ENCODE measurements around the gene NKX2-2.

Gene NKX2-2

DNA sequence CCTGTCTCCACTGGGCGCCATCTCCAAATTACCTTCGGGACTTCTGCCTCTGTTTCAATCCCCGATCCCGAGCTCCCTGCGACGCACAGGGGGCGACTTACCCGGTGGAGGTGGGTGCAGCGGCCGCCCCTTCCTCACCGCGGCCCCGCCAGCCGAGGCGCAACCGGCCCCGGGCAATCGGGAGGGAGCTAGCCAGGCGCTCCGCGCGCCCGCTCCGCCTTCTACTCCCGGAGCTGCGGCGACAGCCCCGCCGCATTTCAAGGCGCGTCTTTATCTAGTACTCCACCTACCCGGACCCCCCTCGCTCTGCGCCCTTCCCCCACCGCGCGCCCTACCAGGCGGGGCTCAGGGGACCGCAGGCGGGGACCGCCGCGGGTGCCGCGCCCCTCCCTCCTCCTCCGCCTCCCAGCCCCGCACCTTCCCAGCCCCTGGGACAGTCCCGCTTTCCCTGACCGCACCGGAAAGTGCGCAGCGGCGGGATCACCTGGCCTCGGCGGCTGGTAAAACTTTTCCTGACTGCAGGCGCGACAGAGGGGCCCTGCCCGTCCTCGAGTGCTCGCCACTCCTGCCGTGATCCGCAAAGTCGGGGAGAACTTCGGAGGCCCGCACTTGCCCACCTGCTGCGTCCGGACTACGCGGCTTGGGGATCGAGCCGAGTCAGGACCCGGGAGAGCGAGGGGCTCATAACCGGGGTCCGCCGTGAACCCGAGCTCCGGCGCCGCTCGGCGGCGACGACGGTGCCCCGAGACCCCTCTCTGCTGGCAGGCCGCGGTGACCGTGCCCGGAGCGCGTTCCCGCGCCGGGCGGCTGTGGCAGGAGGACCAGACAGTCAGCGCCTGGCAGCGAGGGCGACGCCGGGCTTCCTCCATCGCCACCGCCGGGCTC is 8.0 kb upstream of the NKX2-2 start:
- DNase-seq: peak; percentile 64

DNA sequence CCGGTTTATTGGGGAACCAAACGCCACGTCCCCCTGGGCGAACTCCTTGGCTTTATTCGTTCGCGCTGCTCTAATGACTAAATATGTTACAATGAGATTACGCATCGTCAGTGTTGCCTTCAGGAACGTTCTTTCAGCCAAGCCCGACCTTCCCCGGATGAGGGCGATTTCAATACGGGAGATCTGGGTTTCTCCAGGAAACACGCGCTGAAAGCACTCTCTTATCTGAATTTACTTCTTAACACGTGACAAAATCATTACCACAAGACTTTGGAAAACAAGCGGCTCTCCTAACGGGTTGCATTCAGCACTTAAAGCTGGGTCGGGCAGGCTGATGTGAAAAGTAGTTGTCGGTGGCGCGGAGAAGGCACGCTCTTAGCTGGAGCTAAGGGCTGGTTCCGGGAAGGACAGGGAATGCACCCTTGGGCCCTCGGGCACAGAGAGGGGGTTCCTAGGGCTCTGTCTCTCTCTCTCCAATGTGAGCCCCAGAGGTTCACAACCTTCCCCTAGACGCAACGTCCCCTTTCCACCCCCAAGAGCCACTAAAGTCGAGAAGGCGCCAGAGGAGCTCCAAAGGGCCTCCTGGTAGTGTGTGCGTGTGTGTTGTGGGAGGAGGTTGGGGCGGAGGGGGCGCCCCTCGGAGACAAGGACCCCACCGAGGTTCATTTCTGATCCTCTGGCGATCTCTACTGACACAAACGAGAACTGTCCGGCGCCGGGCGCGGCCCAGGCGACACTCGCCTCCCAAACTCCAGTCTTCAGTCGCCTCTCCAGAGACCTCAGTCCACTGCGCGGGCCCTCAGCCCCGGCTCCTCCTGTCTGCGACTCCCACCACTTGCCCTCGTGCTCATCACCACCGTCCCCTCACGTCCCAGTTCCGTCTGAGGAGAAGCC is 7.1 kb upstream of the NKX2-2 start:
- DNase-seq: peak; percentile 48

DNA sequence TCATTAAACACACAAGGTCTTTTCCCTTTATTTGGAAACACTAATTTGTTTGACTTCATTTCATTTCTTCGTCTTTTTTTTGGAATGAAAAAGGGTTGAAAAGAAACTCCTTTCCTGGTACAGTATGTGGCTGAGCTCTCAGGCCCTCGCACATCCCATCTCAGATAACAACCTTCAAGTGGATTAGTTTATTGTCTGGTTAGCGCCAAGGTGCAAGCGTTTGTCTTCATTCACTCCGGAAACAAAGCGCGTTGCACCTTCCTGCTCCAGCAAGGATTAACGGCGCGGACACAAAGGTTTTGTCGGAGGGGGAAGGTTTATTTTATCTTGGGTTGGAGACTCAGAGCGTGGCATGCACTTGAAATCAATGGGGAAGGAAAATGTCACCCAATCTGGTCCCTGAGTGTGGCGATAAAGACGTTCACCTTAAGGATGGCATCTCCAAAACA is 5.3 kb upstream of the NKX2-2 start:
- no peak for DNase-seq

DNA sequence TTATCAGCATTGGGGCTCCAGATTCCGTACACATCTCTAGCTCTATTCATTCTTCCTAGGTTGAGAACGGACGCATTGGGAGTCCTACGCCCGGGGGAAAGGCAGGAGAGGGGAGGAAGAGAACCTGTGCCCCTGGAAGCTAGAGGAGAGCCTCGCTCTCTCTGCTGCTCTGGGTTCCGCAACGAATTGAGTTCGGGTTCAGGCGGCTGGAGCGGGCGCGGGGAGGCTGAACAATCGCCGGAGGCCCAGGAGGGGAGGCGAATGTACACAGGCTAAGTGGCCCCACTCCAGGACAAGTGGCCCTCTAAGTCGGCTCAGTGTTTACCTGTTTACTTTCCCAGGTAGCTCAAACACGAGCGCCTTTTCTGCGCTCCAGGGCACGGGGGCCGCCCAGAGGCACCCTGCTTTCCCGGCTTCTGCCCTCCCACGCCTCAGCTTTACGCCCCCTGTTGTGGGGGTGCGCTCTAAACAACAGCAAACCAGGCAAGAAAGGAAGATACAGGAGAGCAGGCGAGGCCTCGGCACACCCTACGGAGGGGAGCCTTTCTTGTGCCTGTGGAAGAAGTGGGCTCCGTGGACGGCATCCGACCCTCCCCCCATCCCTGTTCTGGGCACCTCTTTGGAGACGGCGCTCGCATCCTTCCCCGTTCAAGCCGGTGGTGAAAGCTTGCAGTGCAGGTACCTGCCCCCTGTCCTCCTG is 4.6 kb upstream of the NKX2-2 start:
- peak; percentile 17 for DNase-seq

DNA sequence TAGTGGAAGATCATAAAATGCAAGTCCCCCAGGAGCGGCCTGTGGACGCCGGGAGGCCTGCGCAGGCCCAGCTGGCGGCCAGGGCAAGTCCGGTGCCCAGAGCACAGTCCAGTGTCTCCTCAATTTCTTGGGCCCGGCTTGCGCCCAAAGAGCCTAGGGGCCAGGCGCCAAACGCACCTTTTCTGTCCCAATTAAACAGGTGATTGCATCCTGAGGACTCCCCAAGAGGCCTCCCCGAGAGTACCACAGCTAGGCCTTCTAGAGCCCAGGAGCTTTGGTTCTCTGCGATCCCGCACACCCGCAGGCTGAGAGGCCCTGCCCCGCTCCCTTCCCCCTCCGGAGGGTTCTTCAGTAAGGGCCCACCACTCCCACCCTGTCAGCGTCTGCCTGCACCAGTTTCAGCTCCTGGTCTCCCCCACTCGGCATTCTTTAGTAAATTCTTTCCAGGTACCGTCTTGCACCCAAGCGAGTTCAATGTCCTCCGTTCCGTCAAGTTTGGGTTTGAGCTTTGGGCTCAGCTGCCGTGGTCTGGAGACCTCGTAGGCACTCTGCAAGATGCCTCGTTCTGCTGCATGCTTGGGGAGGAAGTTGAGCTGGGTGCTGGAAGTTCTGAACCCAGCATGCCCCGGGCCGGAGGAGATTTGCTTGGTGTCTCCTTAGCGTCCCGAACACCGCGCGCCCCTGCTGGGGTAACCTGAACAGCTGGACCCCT is 3.9 kb upstream of the NKX2-2 start:
- DNase-seq: peak; percentile 3

DNA sequence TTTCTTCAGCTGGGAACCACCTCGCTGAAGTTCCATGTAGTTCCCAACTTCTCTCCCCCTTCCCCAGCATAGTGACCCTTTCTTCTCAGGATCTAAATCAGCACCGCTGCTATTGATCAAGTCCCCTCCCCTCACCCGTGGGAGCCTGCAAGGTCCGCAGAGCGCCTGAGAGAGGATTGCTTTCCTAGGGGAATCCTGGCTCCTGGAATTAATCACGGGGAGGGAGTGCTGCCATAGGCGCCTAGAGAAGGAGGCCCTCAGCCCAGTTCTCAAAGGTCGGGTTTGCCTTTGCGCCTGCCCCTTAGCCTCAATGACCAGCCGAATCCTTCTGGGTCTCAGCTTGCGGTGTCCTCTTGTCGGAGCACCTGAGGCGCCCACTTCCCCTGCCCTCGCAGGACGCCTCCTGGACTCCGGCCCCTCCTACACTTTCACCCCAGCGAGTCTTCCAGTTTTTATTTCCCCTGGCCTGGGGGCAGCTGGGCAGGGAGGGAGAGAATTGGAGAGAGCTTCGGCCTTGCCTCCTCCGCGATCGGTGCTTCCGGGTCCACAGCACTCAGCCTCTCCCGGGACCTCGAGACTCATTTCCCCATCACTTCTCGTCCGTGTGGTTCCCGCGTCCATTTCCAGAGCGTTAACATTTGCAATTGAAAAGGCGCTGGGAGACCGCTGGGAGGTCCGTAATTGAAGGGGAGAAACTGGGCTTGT is 3.1 kb upstream of the NKX2-2 start:
- DNase-seq: peak; percentile 37

DNA sequence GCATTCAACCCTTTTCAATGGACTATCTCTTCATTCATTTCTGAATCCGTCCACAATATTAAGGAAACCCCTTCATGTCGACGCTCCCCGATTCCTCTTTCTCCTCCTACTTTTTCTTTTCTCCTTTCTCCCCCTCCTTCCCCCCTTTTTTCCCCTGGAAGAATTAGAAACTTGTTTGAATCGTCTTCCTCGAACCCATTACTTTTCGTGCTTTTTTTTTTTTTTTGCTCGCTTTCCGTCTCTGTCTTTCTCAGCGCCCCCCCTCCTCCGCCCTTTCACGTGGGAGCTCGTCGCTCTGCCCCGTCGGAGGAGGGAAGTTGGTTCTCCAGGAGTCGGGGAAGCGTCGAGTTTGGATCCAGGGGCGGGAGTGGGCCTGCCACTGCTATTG is 2.3 kb upstream of the NKX2-2 start:
- DNase-seq: no peak

DNA sequence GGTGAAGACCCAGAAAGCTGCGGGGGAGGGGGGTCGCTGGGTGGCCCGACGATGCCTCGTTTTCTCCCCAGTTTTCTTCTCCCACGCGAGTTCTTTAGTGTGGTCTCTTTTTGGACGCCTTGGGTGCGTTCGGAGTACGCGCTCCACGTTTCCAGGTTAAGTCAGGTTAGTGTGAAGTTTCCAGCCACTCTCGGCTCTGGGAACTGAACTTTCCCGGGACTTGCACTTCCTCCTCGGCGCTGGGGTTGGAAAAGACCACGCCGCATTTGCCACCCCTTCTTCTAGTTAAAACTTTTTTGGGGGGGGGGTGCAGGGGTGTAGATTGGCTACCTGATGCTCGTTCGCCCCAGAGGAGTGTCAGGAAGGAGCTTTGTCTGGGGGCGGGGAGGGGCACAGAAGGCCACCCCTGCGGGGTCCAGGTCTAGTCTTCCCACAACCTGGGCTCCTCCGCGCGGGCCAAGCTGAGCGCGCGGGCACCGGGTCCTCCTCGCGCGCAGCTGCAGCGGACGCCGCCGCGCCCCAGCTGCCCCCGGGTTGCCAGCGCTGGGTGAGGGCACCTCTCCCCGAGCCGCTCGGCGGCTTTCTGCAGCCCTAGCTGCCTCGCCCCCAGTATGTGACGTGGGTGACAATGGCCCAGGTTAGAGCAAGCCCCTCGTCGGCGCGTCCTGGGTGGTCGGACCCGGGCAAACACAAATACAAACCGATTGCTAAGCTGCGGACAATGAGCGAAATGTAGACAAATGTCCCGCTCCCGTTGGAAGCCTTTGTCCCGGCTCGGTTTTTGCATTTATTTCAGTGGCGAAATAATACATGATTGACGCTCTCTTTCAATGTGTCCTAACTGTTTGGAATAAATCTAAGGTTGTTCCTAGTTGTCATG is 1.7 kb upstream of the NKX2-2 start:
- DNase-seq: peak; percentile 41

DNA sequence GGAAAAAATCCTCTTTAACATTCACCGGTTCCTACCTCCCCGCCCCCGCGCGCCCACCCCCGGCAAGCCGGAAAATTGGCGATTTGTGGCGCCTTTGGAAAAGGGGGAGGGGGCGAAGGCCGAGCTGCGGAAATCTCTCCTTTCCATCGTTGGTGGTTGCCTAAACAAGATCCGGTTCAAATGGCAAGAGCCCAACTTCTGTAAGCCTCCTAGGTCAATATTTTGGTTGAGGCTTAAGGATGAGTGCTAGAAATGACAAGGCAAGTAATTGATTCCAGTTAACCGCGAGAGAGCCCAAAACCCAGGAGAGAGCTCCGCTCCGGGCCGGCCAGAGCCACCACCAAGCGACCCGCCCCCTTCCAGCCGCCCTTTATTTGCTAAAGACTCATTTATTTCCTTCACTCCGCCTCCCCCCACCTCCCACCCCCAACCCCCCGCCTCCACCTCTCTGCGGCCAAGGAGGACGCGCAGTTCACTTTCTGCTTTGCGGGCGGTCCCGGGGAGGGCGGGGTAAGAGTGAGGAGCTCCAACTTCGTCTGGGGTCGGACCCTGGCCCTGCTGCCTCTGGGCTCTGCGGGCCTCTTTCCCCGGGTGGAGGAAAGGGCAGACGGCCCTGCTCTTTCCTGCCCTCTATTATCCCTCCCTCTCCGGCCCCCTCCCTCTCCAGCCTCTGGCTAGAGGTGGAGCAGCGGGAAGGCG is 838 bp upstream of the NKX2-2 start:
- peak; percentile 22 for DNase-seq

DNA sequence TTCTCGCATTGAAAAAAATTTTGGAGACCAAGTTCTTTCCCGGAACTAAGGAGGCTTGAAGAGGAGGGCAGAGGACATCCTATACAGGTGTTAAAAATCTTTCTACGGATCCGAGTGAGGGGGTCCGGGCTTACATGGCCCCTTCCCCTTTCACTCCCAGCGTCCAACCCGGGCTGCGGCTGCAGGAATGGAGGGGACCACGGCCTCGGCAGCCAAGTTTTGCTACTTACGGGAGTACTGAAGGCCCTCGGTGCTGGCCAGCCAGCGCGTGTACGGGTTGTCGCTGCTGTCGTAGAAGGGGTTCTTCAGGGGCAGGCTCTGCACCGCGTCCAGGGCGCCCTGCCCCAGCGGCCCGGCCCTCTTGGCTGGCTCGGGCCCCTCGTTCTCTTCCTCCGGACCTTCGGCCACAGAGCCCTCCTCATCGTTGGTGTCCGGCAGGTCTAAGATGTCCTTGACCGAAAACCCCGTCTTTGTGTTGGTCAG is 642 bp downstream of the NKX2-2 start:
- DNase-seq: peak; percentile 62

DNA sequence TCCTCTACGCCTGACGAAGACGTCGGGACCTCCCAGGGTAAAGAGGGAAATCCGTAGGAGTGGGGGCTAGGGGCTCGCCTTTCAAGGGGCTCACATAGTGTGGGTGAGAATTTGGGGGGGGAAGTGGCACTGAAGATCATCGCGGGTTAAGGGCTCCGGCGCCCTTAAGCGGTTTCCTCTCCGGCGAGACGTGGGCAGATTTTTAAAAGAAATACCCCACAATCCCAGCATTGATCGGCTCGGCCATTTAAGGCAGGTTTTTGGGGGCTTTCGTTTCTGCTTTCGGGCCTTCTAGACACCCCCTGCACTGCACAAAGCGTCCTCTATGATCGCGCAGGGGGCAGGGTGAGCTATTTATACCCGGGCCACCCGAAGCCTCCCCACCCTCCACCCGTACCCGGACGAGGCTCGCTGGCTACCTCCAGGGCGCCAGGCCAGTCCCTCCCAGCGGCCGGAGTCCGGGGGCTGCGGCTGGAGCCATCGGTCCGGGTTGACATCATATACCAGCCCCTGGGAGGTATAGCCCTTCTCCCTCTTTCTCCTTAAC is 1.2 kb downstream of the NKX2-2 start:
- peak; percentile 61 for DNase-seq

DNA sequence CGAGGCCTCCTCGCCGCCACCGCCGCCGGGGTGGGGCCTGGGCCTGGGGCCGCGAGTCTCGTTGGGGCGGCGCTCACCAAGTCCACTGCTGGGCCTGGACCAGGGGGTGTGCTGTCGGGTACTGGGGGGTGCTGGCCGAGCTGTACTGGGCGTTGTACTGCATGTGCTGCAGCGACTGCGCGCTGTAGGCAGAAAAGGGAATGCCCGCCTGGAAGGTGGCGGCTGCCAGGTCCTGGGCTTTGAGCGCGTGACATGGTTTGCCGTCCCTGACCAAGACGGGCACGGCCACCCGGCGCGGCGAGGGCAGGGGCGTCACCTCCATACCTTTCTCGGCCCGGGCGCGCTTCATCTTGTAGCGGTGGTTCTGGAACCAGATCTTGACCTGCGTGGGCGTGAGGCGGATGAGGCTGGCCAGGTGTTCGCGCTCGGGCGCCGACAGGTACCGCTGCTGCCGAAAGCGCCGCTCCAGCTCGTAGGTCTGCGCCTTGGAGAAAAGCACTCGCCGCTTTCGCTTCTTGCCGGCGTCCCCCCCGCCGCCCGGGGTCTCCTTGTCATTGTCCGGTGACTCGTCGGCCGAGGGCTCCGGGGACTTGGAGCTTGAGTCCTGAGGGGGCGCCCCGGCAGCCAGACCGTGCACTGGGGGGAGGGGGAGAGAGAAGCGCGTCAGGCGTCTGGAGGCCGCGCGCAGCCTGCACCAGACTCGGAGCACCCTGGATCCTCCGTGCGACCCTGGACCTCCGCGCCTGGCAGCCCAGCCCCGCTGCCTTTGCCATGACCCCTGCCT is 1.8 kb downstream of the NKX2-2 start:
- peak; percentile 74 for DNase-seq

DNA sequence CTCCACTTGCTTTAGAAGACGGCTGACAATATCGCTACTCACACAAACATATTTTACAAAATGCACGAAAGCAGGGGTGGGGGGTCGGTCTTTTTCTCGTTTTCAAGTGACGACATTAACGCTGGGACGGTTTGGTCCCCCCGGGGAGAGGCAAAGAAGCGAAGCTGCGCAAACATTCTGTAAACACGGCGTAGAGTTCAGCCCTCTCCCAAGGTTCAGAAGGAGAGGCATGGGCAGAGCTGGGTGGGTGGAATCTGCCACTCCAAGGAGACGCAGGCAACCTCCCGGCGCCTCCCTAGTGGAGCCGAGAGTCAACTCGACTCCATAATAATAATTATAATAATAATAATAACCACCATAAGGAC is 2.4 kb downstream of the NKX2-2 start:
- no peak for DNase-seq

DNA sequence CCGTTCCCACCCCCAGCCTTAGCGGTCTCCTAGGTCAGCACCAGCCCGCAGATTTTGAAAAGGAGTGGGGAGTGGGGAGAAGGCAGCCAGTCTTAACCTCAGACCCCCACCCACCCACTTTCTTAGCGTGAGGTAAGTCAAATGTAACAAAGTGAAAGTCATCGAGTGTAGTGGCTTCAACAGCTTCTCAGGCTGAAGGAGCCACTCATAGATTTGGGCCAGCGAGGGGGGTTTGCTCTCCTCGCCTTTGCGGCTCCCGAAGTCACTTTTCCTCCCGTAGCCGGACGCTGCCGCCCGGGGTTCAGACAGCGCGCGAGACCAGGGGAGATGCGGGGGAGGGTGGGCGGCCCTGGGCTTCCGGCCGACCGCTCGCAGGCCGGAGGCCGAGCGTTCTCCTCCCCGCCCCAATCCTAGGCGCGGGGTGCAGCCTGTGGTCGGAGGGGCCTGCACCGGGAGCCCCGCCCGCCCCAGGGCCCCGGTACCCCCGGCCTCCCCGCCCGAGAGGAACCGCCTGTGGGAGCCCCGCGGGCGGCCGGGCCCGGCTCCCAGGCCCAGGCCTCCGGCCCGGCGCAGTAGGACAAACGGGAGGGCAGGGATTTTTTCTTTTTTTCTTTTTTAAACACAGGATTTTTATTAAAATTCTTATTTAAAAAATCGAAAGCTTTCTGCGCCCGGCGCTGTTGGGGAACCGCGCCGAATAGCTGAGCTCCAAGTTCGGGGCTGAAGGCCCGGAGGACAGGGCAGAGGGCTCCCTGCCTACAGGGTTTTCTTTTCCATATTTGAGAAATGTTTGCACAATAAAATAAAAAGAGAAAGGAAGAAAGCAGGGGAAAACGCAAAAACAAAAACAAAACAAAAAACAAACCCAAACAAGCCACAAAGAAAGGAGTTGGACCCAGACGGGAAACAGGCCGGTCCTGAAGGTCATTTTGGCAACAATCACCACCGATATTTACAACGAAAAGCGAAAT is 3.2 kb downstream of the NKX2-2 start:
- peak; percentile 61 for DNase-seq

DNA sequence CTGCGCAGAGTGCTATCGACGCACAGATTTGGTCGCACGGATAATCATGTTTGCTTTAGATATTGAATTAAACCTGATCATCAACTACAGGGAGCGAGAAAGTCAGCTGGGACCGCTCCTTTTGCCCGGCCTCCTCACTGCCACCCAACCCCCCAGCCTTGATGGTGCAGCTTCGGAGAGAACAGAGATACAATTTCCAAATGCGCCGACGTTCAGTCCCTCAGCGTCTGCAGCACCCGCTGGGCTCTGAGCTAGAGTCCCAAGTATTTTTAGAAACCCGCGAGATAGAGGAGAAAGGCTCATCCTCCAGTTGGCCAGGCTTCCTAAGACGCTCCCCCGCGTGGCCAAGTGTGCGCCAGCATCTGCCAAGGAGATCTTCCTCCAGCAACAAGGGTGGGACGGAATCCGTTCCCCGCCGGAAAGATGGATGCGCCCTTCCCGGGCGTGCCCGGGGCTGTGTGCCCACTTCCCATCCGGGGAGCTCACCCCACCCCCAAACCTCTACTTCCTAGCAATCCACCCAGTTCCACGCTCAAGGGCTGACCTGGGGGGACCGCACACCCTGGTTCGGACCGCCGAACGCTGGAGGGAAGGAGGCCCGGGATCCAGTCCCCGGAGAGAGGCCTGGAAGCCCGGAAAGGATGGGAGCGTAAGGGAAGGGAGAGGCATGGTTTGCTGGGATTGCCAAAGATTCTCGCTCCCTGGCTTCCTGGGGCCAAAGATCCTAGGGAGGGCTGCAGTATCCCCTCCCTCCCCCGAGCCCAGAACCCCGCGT is 4.1 kb downstream of the NKX2-2 start:
- peak; percentile 56 for DNase-seq

DNA sequence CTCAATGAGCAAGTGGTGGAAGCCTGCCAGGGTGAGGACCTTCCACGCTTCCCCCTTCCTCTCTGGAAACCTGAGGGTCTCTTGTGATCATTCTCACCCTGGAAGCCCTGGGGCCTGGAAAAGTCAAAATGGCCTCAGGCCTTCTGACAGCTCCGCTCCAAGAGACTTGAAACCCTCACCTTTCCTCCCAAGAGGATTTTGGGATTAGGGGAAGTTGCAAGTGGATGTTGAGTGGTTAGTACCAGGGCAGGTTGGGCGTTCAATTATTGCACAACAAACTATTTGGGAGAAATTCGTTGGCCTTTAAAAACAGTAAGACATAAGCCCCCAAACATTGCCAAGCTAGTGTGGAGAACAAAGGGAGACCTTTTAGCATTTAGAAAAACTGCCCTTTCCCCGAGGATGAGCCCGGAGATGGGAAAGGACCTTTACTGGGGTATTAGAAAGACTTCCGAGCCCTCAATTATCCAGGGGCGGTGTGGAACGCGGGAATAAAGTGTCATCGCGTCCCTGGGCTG is 4.7 kb downstream of the NKX2-2 start:
- DNase-seq: peak; percentile 35
